ENCODE data around the gene PSMD5. TPM values are rescaled to one million over a fixed set of nuclear protein-coding genes. Genes with fewer than 3 reads are reported as not detected.

PSMD5 gene
- total RNA-seq, 3 donors from 2014 or later (not counting 1 experiment from before 2014, with no cell fraction given), result 24.6 to 41.2 (median 37.1) TPM

- H3K36me3 Mint-ChIP-seq, result no peaks in the 10 kb centered on the region
- Histone ChIP-seq H3K9me3 (ENCODE audit: control insufficient read depth, insufficient read depth, low read length) (no peaks in the 10 kb centered on the region), H3K27ac (ENCODE audit: low read length) (no peak overlapping the region), H3K4me1 (ENCODE audit: control insufficient read depth, insufficient read depth, low read length) (no peaks in the 10 kb centered on the region), H3K4me3 (ENCODE audit: low read length) (no peak overlapping the region), H3K36me3 (ENCODE audit: control insufficient read depth, insufficient read depth, low read length) (peaks cover 23% of the 10 kb centered on the region), H3K27me3 (ENCODE audit: control insufficient read depth, insufficient read depth, low read length) (no peaks in the 10 kb centered on the region)
- peaks cover 5 to 24% of the 10 kb centered on the region in 2 donors for H3K4me1 Mint-ChIP-seq
- TF ChIP-seq, protein P1, sequence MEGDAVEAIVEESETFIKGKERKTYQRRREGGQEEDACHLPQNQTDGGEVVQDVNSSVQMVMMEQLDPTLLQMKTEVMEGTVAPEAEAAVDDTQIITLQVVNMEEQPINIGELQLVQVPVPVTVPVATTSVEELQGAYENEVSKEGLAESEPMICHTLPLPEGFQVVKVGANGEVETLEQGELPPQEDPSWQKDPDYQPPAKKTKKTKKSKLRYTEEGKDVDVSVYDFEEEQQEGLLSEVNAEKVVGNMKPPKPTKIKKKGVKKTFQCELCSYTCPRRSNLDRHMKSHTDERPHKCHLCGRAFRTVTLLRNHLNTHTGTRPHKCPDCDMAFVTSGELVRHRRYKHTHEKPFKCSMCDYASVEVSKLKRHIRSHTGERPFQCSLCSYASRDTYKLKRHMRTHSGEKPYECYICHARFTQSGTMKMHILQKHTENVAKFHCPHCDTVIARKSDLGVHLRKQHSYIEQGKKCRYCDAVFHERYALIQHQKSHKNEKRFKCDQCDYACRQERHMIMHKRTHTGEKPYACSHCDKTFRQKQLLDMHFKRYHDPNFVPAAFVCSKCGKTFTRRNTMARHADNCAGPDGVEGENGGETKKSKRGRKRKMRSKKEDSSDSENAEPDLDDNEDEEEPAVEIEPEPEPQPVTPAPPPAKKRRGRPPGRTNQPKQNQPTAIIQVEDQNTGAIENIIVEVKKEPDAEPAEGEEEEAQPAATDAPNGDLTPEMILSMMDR (IDR thresholded peaks at IDR 0.05), result no peak
- no peaks in the 10 kb centered on the region for H3K9me3 Mint-ChIP-seq
- H3K4me3 Mint-ChIP-seq, result no peak overlapping the region
- WGBS (ENCODE audit: insufficient coverage), result 100% methylated on average over 1 of the region's 1 CpG
- no peak for DNase-seq
- no peaks in the 10 kb centered on the region for H3K27me3 Mint-ChIP-seq (ENCODE audit: low read depth in 2 of 2)
- H3K27ac Mint-ChIP-seq, result no peak overlapping the region
- intact Hi-C loops (cut with micrococcal nuclease), result no loop called here
- ATAC-seq, result no peak
Measured at GRCh38 chr9:120851449-120851848, 8.7 kb upstream of the PSMD5 start.

DNA sequence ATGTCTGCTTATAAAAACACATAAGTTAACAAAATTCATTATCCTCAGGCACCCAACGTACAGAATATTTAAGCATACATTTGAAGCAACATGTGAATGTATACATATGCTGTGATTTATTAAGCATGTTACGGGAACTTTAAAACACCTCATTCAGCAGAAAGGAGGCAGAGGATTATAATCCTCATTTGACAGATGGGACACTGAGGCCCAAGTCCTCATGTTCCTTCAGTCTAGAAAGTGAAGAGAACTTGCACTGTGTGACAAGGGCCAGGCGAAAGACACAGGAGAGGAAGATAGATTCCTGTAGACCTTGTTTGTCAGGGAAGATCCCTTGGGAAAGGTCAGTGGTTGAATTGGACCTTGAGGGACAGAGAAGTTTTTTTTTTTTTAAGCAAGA lies 7.6 kb upstream of the PSMD5 start:
- H3K4me3 Mint-ChIP-seq, result no peak overlapping the region
- peak overlapping the region in 1 of 2 donors; percentile 74 for H3K27ac Mint-ChIP-seq
- no peaks in the 10 kb centered on the region for H3K9me3 Mint-ChIP-seq
- DNase-seq (no peak), ATAC-seq (no peak)
- TF ChIP-seq, protein P1 (IDR thresholded peaks at IDR 0.05), result no peak
- H3K36me3 Mint-ChIP-seq, result no peaks in the 10 kb centered on the region
- H3K9me3 ChIP-seq (ENCODE audit: control insufficient read depth, insufficient read depth, low read length), result no peaks in the 10 kb centered on the region
- peaks cover 5% of the 10 kb centered on the region for H3K4me1 ChIP-seq (ENCODE audit: control insufficient read depth, insufficient read depth, low read length)
- peaks cover 11 to 29% of the 10 kb centered on the region in 2 donors for H3K4me1 Mint-ChIP-seq
- no peak overlapping the region for H3K27ac ChIP-seq (ENCODE audit: low read length)
- H3K27me3 ChIP-seq (ENCODE audit: control insufficient read depth, insufficient read depth, low read length), result no peaks in the 10 kb centered on the region
- WGBS (ENCODE audit: insufficient coverage), result 97% methylated on average over 2 of the region's 3 CpGs
- no peaks in the 10 kb centered on the region for H3K27me3 Mint-ChIP-seq (ENCODE audit: low read depth in 2 of 2)
- no peak overlapping the region for H3K4me3 ChIP-seq (ENCODE audit: low read length)
- intact Hi-C loops (cut with micrococcal nuclease), result no loop called here
- H3K36me3 ChIP-seq (ENCODE audit: control insufficient read depth, insufficient read depth, low read length), result peaks cover 28% of the 10 kb centered on the region

DNA sequence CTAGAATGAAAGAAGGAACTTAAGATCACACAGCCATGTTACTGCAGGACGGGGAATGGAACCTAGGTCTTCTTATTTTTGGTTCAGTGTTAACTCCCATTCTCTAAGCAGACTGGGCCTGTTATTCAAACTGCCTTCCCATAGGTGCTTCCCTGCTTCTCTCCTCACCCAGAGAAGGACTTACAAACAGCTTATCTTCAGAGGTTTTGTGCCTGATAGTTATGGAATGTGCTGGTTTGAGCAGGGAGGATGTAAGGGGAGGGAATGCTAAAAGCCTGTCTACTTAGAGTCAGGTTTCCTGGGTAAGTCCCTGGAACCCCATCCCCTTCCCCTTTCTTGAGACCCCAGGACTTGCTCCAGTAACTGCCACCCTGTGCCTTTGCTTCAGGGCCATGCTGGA lies 4.2 kb upstream of the PSMD5 start:
- Mint-ChIP-seq H3K4me1 (peaks cover 40 to 55% of the 10 kb centered on the region in 2 donors), H3K36me3 (no peaks in the 10 kb centered on the region), H3K9me3 (no peaks in the 10 kb centered on the region), H3K27ac (no peak overlapping the region), H3K4me3 (no peak overlapping the region), H3K27me3 (ENCODE audit: low read depth in 2 of 2) (no peaks in the 10 kb centered on the region)
- ATAC-seq, result no peak
- DNase-seq, result no peak
- H3K27ac ChIP-seq (ENCODE audit: low read length), result no peak overlapping the region
- peaks cover 16% of the 10 kb centered on the region for H3K36me3 ChIP-seq (ENCODE audit: control insufficient read depth, insufficient read depth, low read length)
- no peaks in the 10 kb centered on the region for H3K27me3 ChIP-seq (ENCODE audit: control insufficient read depth, insufficient read depth, low read length)
- 75% methylated on average over 1 of the region's 1 CpG for WGBS (ENCODE audit: insufficient coverage)
- H3K4me3 ChIP-seq (ENCODE audit: low read length), result no peak overlapping the region
- no peaks in the 10 kb centered on the region for H3K9me3 ChIP-seq (ENCODE audit: control insufficient read depth, insufficient read depth, low read length)
- intact Hi-C loops (cut with micrococcal nuclease), result no loop called here
- TF ChIP-seq, protein P1 (IDR thresholded peaks at IDR 0.05), result no peak
- peaks cover 25% of the 10 kb centered on the region for H3K4me1 ChIP-seq (ENCODE audit: control insufficient read depth, insufficient read depth, low read length)

GRCh38 chr9:120846251-120846889 lies 3.6 kb upstream of the PSMD5 start:
- Mint-ChIP-seq H3K36me3 (no peaks in the 10 kb centered on the region), H3K27me3 (ENCODE audit: low read depth in 2 of 2) (no peaks in the 10 kb centered on the region), H3K4me3 (no peak overlapping the region), H3K27ac (peak overlapping the region in 1 of 2 donors; percentile 98), H3K9me3 (no peaks in the 10 kb centered on the region), H3K4me1 (peaks cover 46 to 60% of the 10 kb centered on the region in 2 donors)
- TF ChIP-seq, protein P1 (IDR thresholded peaks at IDR 0.05), result no peak
- peaks cover 11% of the 10 kb centered on the region for H3K36me3 ChIP-seq (ENCODE audit: control insufficient read depth, insufficient read depth, low read length)
- intact Hi-C loops (cut with micrococcal nuclease), result no loop called here
- 79% methylated on average over 2 of the region's 3 CpGs for WGBS (ENCODE audit: insufficient coverage)
- DNase-seq (peak in 1 of 2 donors; percentile 83), ATAC-seq (no peak)
- H3K27me3 ChIP-seq (ENCODE audit: control insufficient read depth, insufficient read depth, low read length), result no peaks in the 10 kb centered on the region
- peaks cover 28% of the 10 kb centered on the region for H3K4me1 ChIP-seq (ENCODE audit: control insufficient read depth, insufficient read depth, low read length)
- H3K9me3 ChIP-seq (ENCODE audit: control insufficient read depth, insufficient read depth, low read length), result no peaks in the 10 kb centered on the region
- no peak overlapping the region for H3K27ac ChIP-seq (ENCODE audit: low read length)
- no peak overlapping the region for H3K4me3 ChIP-seq (ENCODE audit: low read length)

Data from natural killer cell (primary cell).